Activated T-helper 2 cell treated with anti-CD3 and anti-CD28 coated beads, Interferon-gamma antibody, Interleukin-2, Interleukin-4, amounts not matched to agents 10 μg/mL and 5 μg/mL and 100 μg/mL, durations not matched to agents 14 hours and 24 hours and 36 hours (primary cell): ENCODE data around the gene LRBA. TPM values are rescaled to one million over a fixed set of nuclear protein-coding genes. Genes with fewer than 3 reads are reported as not detected.

Experiments used
- DNase-seq: peaks from one replicate; pipeline ENCODE4 v3.0.0; 2021; ENCODE audit warnings: low spot score
- H3K27ac Mint-ChIP-seq: one replicate; pipeline ENCODE4 v1.8.0; 2021; ENCODE audit warnings: mixed read lengths
- H3K27me3 Mint-ChIP-seq: one replicate; pipeline ENCODE4 v1.8.0; 2021; ENCODE audit warnings: low read depth, mixed read lengths
- H3K36me3 Mint-ChIP-seq: one replicate; pipeline ENCODE4 v1.8.0; 2021; ENCODE audit warnings: low read depth, mixed read lengths
- H3K4me1 Mint-ChIP-seq: one replicate; pipeline ENCODE4 v1.8.0; 2021; ENCODE audit warnings: low read depth, mixed read lengths
- H3K4me3 Mint-ChIP-seq: one replicate; pipeline ENCODE4 v1.8.0; 2021; ENCODE audit warnings: low read depth, mild to moderate bottlenecking, moderate library complexity, mixed read lengths
- H3K9me3 Mint-ChIP-seq: one replicate; pipeline ENCODE4 v1.8.0; 2021; ENCODE audit warnings: mixed read lengths
- intact Hi-C: fragments of 100-400 bp; cut with micrococcal nuclease; formaldehyde crosslinking; loops from one replicate; pipeline ENCODE4 v1.15.1; 2023
- total RNA-seq: library from RNA; stranded (reverse); gene quantifications from 2 replicates; pipeline ENCODE4 v1.2.3, GENCODE V29; 2022

LRBA gene
- total RNA-seq, 1 donor from 2014 or later, result 46.4 TPM

DNA sequence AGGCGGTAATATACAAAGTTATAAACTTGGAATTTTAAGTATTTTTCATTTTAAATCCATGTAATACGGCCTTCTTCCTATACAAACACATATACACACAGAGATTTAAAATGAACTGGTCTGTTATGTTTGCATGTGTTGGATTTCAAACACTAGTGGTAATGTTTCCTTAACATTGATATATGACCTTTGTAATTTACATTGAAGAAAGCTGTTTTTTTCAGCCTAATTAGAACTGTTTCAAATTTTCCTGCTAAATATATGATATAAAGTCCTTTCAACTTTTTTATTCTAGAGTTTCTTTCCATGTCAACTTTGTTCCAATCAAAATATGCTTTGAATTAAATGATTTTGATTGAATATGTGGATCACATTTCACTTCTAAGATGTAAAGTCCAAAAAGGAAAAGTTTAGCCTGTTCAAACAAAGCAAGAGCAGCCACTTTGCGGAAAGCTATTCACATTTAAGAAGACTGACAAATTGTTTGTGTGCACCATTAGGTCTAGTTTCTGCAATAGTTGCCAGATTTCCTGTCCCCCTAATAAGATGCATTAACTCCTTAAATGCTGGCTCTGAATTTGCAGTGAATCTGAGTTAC, 659.1 kb downstream of the LRBA start:
- no peaks in the 10 kb centered on the region for H3K4me1 Mint-ChIP-seq
- H3K27me3 Mint-ChIP-seq, result no peaks in the 10 kb centered on the region
- no peaks in the 10 kb centered on the region for H3K9me3 Mint-ChIP-seq
- intact Hi-C loops, result no loop called here
- DNase-seq, result no peak
- no peak overlapping the region for H3K4me3 Mint-ChIP-seq
- H3K36me3 Mint-ChIP-seq, result no peaks in the 10 kb centered on the region
- H3K27ac Mint-ChIP-seq, result no peak overlapping the region

DNA sequence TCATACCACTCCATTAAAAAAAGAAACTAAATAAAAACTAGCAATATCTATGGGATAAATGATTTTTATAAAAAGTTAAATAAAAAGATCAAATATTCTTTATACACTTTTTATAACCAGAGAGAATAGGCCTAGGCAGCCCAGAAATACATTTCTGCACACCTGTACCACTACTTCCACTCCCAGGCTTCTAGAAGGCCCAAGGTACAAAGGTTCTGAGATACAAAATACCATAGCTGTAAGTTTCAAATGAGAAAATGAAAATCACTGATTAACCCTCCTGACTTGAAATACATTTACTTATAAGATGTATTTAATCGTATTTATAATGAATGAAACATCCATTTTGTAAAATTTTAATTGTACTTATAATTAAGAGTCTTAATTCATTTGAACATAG, 659.7 kb downstream of the LRBA start:
- Mint-ChIP-seq H3K9me3 (no peaks in the 10 kb centered on the region), H3K4me1 (no peaks in the 10 kb centered on the region), H3K27ac (no peak overlapping the region), H3K4me3 (no peak overlapping the region), H3K27me3 (no peaks in the 10 kb centered on the region), H3K36me3 (no peaks in the 10 kb centered on the region)
- intact Hi-C loops, result no loop called here
- no peak for DNase-seq

DNA sequence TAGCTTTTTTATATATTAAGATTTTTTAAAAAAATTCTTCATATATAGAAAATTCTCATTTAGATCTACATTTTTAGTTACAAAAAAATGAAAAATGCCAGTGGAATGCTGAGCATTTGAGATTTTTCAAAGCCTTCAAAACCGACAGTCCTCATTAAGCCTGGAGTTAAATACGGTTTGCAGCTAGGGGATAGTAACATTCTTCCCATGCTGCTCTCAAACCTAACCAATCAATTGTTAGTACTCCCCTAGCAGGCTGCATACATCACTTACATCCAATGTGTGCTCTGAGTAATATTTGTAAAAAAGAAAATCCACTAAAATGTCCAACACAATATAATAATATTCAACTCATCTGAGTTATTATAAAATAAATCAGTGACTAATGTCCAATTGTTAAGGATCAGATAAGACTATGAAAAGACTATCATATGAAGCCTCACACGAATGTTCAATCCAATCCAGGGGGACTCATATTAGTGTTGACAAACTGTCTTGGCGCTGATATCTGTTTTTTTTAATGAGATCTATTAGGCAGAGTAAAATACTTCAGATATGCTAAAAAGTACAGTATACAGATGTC, 660.8 kb downstream of the LRBA start:
- Mint-ChIP-seq H3K4me3 (no peak overlapping the region), H3K36me3 (no peaks in the 10 kb centered on the region), H3K9me3 (no peaks in the 10 kb centered on the region), H3K27me3 (no peaks in the 10 kb centered on the region), H3K27ac (no peak overlapping the region), H3K4me1 (no peaks in the 10 kb centered on the region)
- intact Hi-C loops, result no loop called here
- DNase-seq, result no peak

- Mint-ChIP-seq H3K4me1 (peaks cover 4% of the 10 kb centered on the region), H3K27ac (no peak overlapping the region), H3K4me3 (no peak overlapping the region), H3K36me3 (peaks cover 5% of the 10 kb centered on the region), H3K9me3 (no peaks in the 10 kb centered on the region), H3K27me3 (no peaks in the 10 kb centered on the region)
- DNase-seq, result no peak
- intact Hi-C loops, result no loop called here
Measured at GRCh38 chr4:150348079-150348478, 667.0 kb downstream of the LRBA start.

GRCh38 chr4:150345207-150345744, 669.8 kb downstream of the LRBA start:
- H3K4me3 Mint-ChIP-seq, result no peak overlapping the region
- H3K4me1 Mint-ChIP-seq, result peaks cover 4% of the 10 kb centered on the region
- intact Hi-C loops, result no loop called here
- no peak for DNase-seq
- H3K27ac Mint-ChIP-seq, result no peak overlapping the region
- H3K36me3 Mint-ChIP-seq, result peaks cover 5% of the 10 kb centered on the region
- no peaks in the 10 kb centered on the region for H3K9me3 Mint-ChIP-seq
- no peaks in the 10 kb centered on the region for H3K27me3 Mint-ChIP-seq

DNA sequence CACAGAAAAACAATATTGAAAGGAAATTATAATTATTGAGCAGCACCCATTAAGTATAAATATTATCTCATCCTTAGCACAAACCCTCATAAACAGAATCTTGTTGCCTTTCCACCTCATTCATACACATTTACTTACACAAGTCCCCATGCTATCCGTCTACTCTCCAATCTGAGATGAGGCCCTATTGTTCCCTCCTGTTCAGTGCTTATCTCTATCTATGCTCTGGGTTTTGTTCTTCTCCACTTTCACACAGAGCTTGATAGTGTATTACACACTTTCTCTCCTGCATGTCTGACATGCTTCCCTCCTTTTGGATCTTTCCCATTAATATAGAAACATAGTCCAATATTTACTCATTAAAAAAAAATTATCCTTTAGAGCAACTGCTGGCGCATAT, 671.3 kb downstream of the LRBA start:
- no peak overlapping the region for H3K4me3 Mint-ChIP-seq
- H3K36me3 Mint-ChIP-seq, result peaks cover 5% of the 10 kb centered on the region
- intact Hi-C loops, result no loop called here
- H3K9me3 Mint-ChIP-seq, result no peaks in the 10 kb centered on the region
- H3K4me1 Mint-ChIP-seq, result peaks cover 4% of the 10 kb centered on the region
- no peak overlapping the region for H3K27ac Mint-ChIP-seq
- no peaks in the 10 kb centered on the region for H3K27me3 Mint-ChIP-seq
- no peak for DNase-seq

- H3K36me3 Mint-ChIP-seq, result peaks cover 5% of the 10 kb centered on the region
- H3K27me3 Mint-ChIP-seq, result no peaks in the 10 kb centered on the region
- no peak overlapping the region for H3K4me3 Mint-ChIP-seq
- no peak overlapping the region for H3K27ac Mint-ChIP-seq
- H3K9me3 Mint-ChIP-seq, result no peaks in the 10 kb centered on the region
- no peak for DNase-seq
- peaks cover under 1% of the 10 kb centered on the region for H3K4me1 Mint-ChIP-seq
- intact Hi-C loops, result no loop called here
Measured at GRCh38 chr4:150342945-150343344, 672.1 kb downstream of the LRBA start.

DNA sequence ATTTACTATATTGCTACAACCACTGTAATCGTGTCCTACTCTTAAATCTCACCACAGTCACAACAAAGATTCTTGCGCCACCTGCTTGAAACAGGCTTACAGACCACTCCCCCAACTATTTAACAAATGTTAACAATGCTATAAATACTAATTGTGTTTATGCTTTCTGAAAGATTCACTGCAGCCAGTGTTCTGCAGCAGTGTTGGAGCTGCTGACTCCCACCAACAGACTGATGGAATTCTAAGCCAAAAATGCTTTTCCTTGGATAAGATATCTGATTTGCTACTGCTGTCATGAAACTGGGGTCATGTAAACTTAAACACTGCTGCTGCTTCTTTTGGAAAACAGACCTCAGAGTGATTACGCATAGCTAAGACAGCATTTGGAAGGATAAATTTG, 677.4 kb downstream of the LRBA start:
- no peaks in the 10 kb centered on the region for H3K36me3 Mint-ChIP-seq
- H3K9me3 Mint-ChIP-seq, result no peaks in the 10 kb centered on the region
- H3K4me1 Mint-ChIP-seq, result no peaks in the 10 kb centered on the region
- intact Hi-C loops, result no loop called here
- H3K27ac Mint-ChIP-seq, result no peak overlapping the region
- DNase-seq, result no peak
- no peak overlapping the region for H3K4me3 Mint-ChIP-seq
- no peaks in the 10 kb centered on the region for H3K27me3 Mint-ChIP-seq

- Mint-ChIP-seq H3K27me3 (no peaks in the 10 kb centered on the region), H3K36me3 (no peaks in the 10 kb centered on the region), H3K4me3 (no peak overlapping the region), H3K27ac (no peak overlapping the region), H3K9me3 (no peaks in the 10 kb centered on the region), H3K4me1 (no peaks in the 10 kb centered on the region)
- no peak for DNase-seq
- intact Hi-C loops, result no loop called here
Measured at GRCh38 chr4:150336676-150337412, 678.2 kb downstream of the LRBA start.

GRCh38 chr4:150332961-150333360, 682.1 kb downstream of the LRBA start:
- H3K27me3 Mint-ChIP-seq, result no peaks in the 10 kb centered on the region

DNA sequence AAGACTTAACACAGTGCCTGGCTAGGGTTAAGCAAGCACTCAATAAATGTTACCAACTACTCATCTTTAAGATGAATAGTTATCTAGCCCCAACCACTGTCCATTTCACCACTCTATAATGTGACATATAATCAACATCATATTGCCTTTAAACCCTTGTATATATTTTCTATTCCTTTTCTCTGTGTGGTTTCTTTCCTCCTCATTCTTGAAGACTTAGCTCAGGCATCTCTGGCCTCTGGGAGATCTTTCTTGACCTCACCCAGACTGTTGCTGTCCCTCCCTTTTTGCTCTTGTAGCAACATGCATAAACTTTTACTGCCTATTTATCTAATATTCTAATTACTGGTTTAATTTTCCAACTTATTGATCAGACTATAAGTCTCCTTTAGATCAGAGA, 683.0 kb downstream of the LRBA start:
- H3K4me3 Mint-ChIP-seq, result no peak overlapping the region
- no peaks in the 10 kb centered on the region for H3K9me3 Mint-ChIP-seq
- H3K4me1 Mint-ChIP-seq, result no peaks in the 10 kb centered on the region
- no peak for DNase-seq
- no peaks in the 10 kb centered on the region for H3K36me3 Mint-ChIP-seq
- H3K27me3 Mint-ChIP-seq, result no peaks in the 10 kb centered on the region
- intact Hi-C loops, result no loop called here
- H3K27ac Mint-ChIP-seq, result no peak overlapping the region

More at GRCh38 chr4:150332961-150333360, 682.1 kb downstream of the LRBA start:
- Mint-ChIP-seq H3K9me3 (no peaks in the 10 kb centered on the region), H3K36me3 (no peaks in the 10 kb centered on the region), H3K4me1 (no peaks in the 10 kb centered on the region), H3K4me3 (no peak overlapping the region), H3K27ac (no peak overlapping the region)
- no peak for DNase-seq
- intact Hi-C loops, result no loop called here

DNA sequence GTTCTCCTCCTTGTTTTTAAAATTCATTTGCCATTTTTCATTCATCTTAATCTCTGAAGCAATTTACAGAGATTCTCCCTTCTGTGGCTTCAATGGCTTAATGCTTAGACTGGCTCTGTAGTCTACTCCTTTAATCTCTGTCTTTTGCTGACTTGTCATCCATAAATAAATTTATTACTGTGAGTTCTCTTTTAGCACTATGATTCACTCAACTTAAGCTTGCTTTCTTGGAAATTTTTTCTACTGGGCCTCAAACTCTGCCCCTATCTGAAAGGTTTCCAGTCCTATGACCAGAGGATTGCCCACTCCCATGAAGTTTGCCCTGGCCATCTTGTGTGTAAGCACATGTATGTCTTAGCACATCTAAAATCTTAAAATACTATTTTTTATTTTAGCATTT, 685.7 kb downstream of the LRBA start:
- Mint-ChIP-seq H3K27ac (no peak overlapping the region), H3K36me3 (peaks cover 5% of the 10 kb centered on the region), H3K4me1 (peaks cover 2% of the 10 kb centered on the region), H3K4me3 (no peak overlapping the region), H3K27me3 (no peaks in the 10 kb centered on the region), H3K9me3 (no peaks in the 10 kb centered on the region)
- intact Hi-C loops, result no loop called here
- no peak for DNase-seq

- no peak for DNase-seq
- H3K36me3 Mint-ChIP-seq, result peaks cover 7% of the 10 kb centered on the region
- no peaks in the 10 kb centered on the region for H3K27me3 Mint-ChIP-seq
- peaks cover 2% of the 10 kb centered on the region for H3K4me1 Mint-ChIP-seq
- no peak overlapping the region for H3K27ac Mint-ChIP-seq
- H3K9me3 Mint-ChIP-seq, result no peaks in the 10 kb centered on the region
- H3K4me3 Mint-ChIP-seq, result no peak overlapping the region
- intact Hi-C loops, result no loop called here
Measured at GRCh38 chr4:150328496-150328895, 686.6 kb downstream of the LRBA start.
